ENCODE results near the gene LIX1L.

The LIX1L gene
- total RNA-seq, result 55.0 to 110 reads per million in 2 donors

DNA sequence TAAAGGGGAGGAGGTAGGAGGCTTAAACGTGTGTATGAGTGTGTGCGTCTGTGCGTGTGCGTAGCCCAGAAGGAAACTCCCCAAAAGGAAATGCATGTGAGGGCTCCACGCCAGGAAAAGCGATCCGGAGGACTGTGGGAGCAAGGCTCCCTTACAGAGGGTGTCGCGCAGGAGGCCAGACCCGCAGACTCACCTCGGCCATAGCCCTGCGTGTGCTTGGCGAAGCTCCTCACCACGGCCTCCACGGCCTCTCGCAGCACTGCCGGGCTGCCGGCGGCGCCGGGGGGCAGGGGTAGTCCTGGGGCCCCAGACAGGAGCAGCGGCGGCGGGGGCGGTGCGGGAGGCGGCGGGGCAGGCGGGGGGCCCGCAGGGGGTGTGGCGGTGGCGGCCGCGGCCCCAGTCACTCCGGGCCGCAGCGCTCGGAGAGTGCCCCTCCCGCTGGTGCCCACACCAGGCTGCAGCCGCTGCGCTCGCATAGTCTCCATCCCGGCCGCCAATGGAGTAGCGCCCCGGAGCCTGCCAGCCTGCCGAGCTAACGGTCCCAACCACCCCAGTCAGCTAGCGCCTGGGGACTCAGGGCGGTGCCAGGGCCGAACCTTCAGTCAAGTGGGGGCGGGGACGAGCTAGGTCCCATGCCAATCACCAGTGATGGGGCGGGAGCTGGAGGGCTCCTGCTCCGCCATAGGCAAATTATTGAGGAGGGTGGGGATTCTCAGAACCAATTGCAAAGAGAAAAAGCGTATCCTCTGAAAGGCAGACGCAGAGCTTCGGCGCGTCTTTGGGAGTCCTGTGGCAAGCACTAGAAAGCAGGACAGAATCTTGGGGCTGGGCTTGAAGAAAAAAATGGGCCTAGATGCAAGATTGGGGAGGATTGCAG, at the start of gene LIX1L:
TSS of gene LIX1L (minus strand) at position 575 of the 877 bp plus-strand sequence. CDS start at position 485, 90 bp downstream.
- DNase-seq, result peak; percentile 92

DNA sequence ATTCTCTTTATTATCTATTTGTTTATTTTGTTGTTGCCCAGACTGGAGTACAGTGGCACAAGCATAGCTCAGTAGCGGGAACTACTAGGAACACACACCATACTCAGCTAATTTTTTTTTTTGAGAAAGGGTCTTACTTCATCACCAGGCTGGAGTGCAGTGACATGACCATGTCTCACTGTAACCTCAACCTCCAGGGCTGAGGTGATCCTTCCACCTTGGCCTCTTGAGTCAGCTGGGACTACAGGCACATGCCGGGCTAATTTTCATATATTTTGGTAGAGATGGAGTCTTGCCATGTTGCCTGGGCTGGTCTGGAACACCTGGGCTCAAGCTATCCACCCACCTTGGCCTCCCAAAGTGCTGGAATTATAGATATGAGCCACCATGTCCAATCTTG, 43.9 kb upstream of the LIX1L start:
- DNase-seq, result no peak

DNA sequence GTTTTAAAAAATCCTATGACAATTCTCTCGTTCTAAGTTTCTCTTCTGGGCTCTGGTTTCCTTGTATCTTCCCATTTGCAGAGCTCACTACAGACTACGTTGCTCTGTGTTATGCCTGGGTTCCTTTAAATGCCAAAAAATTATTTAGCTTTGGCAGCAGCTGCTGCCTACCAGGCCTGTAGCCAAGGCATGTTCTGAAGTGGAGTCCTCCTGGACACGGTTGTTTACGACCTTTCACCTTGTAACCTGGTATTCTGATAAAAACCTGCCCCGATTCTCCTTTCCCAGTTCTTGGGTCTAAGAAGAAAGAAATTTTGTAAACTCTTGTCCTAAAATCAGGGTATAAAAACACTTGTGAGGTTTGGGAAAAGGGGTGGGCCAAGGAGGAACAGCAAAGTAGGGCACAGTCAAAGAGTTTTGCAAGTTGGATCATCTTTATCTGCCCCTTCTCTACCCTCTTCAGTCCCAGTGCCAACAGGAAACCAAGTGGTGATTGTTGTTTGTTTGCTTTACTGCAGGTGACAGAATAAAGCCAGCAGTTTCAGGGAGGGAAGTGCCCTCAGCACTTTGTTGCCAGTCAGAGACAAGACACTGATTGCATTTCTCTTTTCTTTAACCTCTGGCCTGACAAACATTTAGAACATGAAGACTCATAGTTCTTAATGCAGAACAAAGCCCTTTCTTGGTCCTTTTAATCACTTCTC, 41.7 kb upstream of the LIX1L start:
- peak; percentile 8 for DNase-seq

DNA sequence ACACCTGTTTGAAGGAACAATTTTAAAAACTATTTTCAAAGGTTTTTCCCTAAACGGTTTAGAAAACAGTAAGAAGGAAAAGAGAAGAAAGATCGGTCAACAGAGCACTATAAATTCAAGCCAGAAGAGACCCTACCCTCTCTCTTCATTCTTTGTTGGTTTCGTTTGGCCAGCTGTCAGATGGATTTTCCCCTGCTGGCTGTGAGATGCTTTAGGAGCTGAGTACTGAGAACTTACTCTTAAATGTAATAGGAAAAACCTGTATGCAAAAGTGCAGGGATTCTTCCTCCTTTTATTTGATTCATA, 39.9 kb upstream of the LIX1L start:
- DNase-seq, result no peak

DNA sequence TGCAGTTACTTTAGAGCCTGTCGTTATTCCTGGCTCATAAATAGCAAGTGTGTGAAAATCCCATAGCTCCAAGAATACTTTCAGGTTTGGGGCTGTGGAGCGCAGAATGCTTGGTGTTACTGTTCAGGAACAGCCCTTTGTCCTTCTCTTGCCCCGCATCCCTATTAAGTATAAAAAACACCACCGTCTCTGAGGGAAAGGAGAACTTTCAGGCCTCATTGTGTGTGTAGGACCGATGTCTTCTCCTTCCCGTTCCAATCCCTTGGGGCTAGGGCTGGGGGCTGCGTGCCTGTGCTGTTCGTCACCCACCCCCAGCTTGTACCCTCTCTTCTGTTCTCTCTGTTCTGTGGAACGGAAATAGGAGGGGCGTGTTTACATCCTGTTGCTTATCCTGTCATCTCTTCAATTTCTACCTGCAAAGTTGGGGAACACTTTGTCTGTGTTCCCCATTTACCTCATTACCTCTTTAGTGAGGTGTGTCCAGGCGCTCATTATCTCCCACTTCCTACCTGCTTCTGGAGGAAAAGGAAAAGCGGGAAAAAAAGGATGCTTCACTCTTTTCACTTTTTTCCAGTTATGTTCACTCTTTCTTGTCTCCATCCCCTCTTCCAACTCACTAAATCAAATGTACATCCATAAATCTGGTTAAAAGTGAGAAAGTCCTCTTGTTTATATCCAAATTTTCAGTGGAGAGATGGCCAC, 39.4 kb upstream of the LIX1L start:
- peak; percentile 47 for DNase-seq

DNA sequence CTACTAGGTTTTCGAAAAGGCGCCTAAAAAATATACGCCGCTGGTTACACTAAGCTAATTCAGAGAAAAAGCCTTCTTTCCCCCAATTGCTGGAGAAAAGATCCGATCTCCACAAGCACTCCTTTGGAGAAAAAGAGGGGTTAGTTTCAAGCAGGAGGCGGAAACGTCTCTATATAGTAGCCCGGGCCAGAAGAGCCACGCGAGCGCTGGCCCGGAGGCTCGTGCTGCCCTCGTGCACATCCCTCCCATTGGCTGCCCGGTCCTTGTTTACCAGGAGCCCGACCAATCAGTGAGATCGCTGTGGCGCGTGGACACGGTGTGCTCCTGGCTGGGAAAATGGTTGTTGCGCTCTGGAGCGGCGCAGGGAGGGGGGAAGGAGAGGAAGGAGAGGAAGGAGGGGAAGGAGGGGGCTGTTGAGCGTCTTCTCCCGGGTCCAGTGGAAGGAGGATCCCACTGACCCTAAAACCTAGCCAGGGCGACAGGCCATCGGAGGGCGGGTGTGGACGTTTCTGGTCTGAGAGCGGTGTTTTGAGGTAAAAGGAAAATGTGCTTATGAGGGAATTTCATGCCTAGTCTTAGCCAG, 38.7 kb upstream of the LIX1L start, which contains the start of gene TXNIP:
TSS of gene TXNIP (minus strand) at position 147 of the 583 bp plus-strand sequence. CDS start 313 bp downstream, outside the sequence.
- DNase-seq, result peak; percentile 83

DNA sequence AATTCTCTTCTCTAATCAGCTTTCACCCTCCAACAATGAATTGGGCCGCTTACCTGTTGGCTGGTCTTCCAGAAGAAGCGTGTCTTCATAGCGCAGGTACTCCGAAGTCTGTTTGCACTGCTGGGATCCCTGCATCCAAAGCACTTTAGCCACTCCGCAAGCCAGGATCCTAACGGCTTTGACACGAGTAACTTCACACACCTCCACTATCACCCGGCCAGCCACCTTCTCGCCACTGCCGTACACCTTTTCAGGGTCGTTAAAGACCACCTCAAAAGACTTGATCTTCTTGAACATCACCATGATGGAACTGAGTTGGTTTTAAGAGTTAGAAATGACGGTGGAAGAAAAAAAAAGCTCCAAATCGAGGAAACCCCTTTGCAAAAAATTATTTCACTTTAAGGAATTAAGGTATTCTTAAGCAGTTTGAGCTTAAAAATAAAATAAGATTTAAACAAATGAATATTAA, 38.2 kb upstream of the LIX1L start:
- DNase-seq, result no peak

DNA sequence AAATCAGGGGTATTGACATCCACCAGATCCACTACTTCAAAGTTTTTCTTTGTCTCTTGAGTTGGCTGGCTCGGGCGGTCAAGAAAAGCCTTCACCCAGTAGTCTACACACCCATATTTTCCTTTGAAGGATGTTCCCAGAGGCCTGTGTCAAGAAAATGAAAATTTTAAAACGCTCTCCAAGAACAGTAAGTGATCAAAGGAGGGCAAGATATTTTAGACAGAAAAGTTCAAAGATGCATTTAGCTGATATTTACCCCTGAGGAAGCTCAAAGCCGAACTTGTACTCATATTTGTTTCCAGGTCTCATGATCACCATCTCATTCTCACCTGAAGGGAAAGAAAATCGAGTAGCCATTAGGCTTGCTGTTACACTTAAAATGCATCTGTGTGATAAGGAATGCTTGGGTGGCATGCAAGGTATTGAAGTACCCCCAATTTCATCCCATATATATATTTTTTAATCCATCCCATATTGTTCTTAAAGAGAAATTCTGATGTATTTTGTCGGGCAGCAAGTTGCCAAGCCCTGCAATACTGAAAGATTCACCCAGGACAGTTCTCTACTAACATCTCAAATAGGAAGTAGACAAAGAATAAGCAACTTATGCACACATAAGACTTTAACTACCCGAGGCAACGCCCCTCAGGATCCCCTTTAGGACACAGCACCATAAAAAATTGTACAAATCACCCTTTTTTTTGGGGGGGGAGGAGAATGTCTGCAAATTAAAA, 37.5 kb upstream of the LIX1L start:
- DNase-seq, result no peak

DNA sequence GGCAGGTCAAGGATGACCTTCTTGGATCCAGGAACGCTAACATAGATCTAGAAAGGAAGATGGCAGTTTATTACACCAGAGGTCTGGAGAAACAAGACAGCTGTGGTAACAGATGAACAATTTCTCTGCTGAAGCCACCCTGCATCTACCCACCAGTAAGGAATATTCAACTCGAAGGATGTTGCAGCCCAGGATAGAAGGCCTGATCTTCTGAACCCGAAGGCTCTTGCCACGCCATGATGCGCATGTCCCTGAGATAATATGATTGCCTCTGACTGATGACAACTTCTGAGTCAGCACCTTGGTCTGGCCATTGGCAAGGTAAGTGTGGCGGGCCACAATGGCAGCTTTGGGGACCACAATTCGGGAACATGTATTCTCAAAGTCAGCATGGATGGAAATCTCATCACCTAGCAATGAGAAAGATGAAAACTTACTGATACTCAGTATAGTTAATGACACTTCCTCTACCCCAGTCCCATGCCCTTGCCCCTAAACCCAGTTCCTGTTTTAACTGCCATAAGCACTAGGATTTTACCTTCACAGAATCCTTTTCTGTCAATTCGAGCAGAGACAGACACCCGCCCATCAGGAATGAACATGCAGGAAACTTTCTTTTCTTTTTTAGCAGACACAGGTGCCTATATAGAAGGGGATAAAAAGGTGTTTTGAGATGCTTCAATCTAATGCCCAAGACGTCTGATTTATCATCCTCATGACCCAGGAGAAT, 36.7 kb upstream of the LIX1L start:
- DNase-seq, result no peak

DNA sequence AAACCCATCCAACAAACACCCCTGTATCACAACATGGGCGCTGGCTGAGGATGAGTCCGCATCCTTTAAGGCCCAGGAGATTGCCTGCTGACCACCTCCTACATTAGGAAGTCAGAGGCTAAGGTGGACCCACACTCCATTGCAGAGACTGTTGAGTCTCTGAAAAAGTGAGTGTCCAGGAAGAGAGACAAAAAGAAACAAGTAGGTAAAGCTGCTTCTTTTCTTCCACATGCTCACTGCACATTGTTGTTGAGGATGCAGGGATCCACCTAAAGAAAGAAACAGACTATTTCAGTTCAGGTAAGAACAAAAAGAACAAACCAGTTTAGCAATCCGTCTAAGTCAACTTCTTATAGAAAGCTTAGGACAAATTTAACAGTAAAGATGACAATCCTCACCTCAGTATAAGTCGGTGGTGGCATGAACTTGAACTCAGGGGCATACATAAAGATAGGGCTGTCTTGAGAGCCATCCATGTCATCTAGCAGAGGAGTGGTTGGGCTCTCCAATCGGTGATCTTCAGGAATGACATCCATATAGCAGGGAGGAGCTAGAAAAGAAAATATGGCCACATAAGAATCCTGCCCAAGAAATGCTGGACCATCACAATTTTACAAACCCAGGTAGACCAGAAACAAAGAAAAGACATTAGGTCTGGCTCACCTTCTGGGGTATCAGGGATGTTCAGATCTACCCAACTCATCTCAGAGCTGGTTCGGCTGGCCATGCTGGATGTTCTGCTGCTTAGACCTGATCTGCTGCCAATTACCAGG, 36.0 kb upstream of the LIX1L start:
- DNase-seq, result no peak

DNA sequence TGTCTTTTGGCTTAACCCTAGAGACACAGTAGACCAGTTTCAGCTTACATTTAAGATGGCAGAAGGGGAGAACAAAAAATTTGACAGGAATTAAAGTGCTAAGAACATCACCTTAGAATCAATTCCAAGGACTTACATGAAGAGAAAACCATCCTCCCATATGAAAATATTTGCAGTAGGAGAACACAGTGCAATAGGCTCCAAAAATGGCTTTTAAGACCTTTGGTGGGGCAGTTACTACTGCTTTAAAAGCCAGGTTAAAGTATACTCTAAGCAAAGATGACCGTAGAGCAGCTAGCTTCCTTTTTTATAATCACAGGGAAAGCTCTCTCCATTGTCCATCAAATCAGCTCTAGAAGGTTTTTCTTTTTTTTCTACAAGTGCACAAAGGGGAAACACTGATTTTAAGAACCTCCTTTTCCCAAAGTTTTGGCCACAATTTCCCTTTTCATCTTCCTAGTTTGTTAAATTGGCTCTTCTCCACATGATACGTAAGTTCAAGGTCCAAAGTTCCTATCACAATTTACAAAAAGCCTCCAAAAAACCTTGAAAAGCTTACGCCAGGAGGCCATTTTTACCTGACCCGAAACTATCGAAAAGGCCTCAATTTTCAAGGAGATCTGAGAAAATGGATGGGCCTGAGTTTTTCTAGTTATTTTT, 35.3 kb upstream of the LIX1L start:
- DNase-seq, result no peak

DNA sequence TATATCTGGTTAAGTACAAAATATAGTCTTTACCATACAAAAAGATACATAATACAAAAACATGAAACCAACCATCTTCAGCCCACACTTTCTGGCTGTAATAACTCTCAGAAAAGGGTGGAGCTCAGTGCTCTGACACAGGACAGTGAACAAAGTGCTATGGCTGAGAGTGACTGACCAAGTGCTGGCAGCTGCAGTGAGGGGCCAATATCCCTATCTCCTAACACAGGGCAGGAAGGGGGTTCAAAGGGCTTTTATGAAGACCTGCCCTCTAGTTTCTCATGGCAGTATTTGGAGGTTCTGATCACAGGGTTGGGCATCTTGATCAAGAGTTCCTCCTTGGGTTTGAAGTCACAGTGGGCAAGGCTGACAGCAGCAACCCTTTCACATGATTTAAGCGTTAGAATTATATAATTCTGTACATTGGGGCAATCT, 34.7 kb upstream of the LIX1L start:
- no peak for DNase-seq

DNA sequence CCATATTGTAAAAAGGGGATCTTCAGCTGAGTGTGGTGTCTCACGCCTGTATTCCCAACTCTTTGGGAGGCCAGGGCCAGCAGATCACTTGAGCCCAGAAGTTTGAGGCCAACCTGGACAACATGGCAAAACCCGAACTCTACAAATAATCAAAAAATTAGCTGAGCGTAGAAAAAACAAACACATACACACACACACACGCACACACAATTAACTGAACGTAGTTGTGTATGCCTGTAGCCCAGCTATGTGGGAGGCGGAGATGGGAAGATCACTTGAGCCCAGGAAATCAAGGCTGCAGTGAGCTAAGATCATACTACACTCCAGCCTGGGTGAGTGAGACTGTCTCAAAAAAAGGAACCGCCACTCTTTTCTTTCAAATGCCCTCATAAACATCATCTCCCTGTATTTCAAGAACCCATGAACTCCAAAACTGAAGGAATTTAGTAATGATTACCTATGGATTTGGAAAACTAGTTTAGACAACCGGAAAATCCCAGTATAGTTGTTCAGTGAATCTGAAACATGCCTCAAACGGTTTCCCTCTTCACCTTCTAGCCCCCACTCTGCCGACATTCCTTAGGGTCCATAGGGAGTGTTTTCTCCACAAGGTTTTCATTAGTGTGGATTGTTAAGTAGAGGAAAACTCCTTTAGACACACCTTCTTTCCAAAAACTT, 34.1 kb upstream of the LIX1L start:
- no peak for DNase-seq

DNA sequence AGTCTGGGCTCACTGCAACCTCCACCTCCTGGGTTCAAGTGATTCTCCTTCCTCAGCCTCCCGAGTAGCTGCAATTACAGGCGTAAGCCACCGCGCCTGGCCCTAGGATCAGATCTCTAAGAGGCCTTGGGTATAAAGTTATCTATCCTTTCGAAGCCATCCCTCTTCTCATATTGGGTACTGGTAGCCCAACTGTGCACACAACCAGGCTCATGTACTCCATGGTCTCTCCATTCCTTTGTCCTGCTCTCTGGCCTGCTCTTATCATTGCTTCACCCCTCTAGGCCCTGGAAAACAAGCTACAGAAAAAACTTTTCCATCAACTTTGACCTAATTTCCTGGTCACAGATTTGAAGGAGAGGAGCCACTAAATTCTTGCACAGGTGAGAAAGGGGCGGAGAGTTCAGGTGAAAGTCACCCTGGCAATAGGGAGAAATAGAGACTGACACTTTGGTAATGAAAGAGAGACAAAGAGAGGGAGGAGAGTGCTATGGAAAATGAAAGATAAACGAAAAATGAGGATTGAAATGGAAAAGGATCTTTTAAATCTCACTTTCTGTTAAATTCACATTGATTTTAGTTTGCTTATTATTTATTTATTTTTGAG, 32.5 kb upstream of the LIX1L start:
- no peak for DNase-seq

DNA sequence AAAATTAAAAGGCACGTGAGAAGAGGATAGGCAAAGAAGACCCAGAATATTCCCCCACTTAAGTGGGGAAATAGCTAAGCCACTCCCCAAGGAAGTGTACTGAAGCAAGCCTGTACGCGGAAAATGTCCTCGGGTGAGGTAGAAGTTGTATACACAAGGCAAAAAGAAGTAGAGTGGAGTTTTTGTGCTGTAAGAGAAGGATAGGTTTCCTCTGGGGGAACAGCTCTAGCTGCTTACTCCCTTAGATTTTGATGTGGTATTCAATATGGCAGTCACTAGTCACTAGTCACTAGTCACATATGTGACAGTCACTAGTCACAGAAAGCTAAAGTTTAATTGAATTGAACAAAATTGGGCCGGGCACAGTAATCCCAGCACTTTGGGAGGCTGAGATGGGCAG, 31.0 kb upstream of the LIX1L start:
- no peak for DNase-seq

DNA sequence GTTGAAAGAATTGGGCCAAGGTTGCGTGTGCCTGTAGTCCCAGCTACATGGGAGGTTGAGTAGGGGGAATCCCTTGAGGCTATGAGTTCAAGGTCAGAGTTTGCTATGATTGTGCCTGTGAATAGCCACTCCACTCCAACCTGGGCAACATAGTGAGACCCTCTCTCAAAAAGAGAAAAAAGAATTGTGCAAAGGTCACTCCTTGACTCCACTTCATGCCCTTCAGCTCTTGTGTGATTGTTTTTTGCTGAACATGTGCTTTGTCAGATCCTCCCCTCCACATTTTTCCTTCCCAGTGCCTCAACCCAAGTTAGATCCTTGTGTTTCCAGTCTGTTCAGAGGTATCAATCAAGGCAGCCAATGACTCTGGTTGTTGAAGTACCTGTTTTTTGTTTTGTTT, 30.1 kb upstream of the LIX1L start:
- DNase-seq, result no peak

DNA sequence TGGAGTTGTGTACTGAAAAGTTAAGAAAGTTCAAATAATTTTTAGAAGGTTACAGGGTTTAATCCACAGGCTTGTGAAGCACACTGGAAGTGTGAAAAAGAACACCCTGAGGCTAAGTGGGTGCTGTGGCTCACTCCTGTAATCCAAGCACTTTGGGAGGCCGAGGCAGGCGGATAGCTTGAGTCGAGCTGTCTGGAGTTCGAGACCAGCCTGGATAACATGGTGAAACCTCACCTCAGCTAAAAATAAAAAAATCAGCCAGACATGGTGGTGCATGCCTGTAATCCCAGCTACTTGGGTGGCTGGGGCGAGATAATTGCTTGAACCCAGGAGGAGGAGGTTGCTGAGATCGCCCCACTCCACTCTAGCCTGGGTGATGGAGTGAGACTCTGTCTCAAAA, 28.7 kb upstream of the LIX1L start:
- no peak for DNase-seq

DNA sequence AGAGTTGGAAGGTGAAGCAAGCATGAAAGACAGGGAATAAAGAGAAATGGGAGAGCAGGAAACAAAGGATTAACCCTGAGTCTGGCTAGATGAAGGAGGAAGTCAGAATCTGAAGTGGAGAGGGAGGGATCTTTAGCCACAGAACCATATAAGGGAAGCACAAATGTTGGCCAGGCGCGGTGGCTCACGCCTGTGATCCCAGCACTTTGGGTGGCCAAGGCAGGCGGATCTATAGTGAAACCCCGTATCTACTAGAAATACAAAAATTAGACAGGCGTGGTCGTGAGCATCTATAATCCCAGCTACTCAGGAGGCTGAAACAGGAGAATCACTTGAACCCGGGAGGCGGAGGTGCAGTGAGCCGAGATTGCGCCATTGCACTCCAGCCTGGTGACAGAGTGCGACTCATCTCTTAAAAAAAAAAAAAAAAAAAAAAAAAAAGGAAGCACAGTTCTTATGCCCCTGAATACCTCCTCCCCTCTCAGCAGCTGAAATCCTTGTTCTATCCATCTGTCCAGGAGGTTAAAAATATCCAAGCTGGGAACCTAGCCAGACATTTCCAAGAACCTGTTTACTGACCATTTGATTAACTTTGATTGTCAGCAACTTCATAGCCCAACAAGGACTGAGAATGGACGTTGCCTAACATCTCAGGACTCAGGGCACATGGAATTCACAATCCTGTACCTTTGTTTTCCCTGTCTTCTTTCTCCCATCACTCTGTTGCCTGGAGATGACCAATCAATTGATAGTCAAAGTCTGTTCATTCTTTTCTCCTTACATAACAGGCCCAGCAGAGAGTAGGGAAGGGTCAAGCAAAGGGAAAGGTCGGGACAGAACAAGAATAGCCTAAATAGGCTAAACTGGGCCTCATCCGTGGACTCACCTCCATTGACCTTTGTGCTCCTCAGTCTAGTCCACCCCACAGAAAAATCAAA, 28.0 kb upstream of the LIX1L start:
- DNase-seq, result no peak

All from T-helper 9 cell (primary cell).